GM21390 (cell line): ENCODE data around the gene DPH7.
"Not testable (repeated sequence)": the region's sequence is repeated elsewhere in the genome, so short reads cannot be mapped to it uniquely, and the experiment has no call there.

Source experiments
- ATAC-seq: cut with Tn5 transposase; IDR thresholded peaks from one replicate; pipeline ENCODE4 v1.9.1; 2021; ENCODE audit not compliant: unreplicated experiment

Gene DPH7

DNA sequence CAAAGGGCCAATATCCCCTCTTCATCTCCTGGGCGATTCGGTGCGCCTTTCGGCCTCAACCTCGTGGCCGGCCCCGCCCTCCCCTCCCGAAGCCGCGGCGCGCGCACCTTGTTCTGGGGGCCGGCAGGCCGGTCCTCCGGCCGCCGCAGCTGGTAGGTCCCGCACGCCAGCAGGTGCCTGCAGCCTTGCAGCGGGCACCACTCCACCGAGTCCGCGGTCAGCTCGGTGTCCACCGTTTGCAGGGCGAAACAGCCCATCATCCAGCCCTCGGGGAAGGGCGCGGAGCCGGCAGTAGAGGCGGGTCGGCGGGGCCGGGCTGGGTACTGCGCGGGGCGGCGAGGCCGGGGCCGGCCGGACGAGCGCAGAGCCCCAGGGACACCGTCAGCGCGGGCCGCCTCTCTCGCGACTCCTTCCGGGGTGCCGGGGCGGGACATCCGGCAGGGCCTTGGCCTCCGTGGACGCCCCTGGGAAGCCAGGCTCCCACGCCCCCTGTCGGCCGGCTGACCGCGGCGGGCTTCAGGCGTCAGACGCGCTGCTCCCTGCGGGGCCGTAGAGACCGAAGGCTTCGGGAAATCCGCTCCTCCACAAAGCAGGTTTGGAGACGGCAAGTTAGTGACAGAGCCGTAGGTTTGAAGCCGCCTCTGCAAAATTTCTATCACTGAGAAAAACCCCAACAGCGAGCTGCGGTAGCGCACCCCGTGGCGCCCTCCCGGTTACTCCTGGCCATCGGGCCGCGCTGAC is at the start of gene DPH7:
TSS of gene DPH7 (minus strand) at position 408 of the 741 bp plus-strand sequence. CDS start at position 260, 148 bp downstream.
- peak; percentile 92 for ATAC-seq

DNA sequence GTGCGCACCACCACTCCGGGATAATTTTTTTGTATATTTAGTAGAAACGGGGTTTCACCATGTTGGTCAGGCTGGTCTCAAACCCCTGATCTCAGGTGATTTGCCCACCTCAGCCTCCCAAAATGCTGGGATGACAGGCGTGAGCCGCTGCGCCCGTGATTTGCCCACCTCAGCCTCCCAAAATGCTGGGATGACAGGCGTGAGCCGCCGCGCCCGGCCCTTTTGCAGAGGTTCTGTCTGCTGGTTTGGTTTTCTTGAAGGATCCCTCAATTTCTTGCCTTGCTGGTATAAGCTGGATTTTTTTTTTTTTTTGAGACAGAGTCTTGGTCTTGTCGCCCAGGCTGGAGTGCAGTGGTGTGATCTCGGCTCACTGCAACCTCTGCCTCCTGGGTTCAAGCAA is 48.7 kb upstream of the DPH7 start:
- ATAC-seq, result not testable (repeated sequence)

DNA sequence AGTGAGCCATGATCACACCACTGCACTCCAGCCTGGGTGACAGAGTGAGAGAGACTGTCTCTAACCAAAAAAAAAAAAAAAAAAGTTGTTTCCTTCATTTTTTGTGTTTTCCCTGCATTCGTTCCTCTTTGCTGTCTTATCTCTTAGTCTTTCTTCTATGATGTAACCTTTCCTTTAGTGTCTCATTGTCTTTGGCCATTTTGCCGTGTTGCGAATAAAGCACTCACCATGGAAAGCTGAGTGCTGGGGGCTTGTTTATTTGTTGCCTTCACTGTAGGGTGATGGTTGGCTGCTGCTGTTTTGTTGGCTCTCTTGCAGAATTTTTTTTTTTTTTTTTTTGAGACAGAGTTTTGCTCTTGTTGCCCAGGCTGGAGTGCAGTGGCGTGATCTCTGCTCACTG is 47.7 kb upstream of the DPH7 start:
- ATAC-seq, result no peak

DNA sequence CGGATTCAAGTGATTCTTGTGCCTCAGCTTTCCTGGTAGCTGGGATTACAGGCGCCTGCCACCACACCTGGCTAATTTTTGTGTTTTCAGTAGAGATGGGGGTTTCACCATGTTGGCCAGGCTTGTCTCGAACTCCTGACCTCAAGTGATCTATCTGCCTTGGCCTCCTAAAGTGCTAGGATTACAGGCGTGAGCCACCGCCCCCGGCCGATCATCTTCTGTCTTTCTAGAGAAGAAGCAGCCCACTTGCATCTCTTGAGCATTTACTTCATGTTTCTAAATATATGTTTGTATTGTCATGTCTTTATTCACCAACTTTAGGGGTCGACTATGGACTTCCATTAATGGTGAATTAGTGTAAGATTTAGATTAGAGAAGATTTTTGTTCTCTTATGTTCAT is 43.5 kb upstream of the DPH7 start:
- ATAC-seq, result not testable (repeated sequence)

DNA sequence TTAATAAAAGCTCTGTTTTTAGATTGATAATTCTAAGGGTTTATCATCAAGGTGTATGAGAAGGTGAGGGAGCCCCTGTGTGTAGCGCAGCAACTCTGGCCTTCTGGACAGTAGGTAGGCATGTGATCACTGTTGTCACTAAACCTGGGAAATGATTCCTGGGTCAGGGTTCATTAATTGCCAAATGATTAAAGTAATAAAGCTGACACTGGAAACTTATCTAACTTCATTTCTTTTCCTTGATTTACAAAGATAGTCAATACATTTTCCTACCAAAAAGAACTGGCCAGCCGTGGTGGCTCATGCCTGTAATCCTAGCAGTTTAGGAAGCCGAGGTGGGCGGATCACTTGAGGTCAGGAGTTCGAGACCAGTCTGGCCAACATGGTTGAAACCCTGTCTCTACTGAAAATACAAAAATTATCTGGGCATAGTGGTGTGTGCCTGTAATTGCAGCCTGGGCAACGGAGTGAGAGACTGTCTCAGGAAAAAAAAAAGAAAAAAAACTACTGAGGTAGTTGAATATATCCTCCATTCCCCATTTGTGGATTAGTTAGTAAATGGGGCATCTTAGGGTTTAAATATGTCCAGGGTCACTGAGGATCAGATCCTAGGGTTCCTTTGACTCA is 42.5 kb upstream of the DPH7 start:
- ATAC-seq, result no peak

DNA sequence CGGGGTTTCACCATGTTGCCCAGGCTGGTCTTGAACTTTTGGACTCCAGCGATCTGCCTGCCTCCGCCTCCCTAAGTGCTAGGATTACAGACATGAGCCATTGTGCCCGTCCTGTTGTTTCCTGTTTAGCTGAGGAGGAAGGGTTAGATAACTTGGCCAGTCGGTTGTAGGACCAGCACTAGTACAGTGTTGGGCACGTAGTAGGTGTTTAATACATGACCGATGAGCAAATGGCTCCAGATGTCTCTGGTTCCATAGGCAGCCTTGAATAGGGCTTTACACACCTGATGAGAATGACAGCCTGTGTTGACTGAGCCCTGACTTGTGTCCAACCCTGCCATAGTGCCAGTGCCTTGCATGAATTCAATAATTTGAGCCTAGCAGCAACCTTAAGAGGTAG is 41.9 kb upstream of the DPH7 start:
- no peak for ATAC-seq

DNA sequence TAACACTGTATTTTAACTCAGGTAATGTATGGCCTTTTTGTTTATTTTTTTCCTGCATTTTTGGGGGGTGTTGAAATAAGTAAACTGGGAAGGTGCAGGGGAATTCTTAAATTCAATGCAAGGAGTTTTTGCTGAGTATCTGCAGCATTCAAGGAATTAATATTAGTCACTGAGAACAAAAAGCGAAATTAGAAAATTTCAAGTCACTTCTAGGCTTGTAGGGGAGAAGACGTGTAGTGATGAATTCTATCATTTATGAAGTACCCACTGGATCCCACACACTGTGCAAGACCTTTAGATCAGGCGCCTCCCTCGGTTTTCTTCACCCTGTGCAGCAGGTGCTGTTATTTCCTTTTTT is 41.3 kb upstream of the DPH7 start:
- no peak for ATAC-seq

DNA sequence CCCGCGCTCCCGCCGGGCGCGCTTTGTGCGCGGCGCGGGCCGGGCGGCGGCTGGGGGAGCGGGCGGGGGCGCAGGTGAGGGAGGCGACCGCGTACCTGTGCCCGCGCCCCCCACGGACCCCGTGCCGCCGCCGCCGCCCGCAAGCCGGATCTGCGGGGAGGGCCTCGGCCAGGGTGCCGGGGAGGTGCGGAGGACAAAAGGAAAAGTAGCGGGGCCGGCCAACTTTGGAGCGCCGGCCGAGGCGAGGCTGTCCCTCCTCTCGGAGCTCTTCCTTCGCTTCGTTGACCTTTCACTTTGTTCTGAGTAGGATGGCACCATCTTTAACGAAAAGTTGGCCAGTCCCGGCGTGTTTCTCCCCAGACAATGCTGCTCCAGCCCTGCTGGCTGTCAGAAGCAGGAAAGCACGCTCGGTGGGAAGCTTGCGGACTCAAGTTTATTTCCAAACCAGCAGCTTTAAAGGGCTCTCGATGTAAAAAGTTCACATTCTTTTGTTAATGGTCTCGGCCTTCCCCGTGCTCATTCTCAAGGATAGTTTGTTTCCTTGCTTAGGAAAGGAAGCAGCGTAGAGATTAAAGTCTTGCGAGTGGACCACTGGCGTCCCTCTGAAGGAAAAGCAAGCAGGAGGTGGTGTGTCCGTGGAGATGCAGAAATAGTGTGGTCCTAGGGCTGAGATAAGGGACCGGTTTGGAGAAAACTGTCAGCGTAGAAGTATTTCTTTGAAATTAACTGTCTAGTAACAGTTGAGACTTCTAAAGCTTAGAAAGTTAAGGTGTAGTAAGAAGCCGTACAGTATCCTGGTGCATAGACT is 40.7 kb upstream of the DPH7 start:
- peak; percentile 15 for ATAC-seq

DNA sequence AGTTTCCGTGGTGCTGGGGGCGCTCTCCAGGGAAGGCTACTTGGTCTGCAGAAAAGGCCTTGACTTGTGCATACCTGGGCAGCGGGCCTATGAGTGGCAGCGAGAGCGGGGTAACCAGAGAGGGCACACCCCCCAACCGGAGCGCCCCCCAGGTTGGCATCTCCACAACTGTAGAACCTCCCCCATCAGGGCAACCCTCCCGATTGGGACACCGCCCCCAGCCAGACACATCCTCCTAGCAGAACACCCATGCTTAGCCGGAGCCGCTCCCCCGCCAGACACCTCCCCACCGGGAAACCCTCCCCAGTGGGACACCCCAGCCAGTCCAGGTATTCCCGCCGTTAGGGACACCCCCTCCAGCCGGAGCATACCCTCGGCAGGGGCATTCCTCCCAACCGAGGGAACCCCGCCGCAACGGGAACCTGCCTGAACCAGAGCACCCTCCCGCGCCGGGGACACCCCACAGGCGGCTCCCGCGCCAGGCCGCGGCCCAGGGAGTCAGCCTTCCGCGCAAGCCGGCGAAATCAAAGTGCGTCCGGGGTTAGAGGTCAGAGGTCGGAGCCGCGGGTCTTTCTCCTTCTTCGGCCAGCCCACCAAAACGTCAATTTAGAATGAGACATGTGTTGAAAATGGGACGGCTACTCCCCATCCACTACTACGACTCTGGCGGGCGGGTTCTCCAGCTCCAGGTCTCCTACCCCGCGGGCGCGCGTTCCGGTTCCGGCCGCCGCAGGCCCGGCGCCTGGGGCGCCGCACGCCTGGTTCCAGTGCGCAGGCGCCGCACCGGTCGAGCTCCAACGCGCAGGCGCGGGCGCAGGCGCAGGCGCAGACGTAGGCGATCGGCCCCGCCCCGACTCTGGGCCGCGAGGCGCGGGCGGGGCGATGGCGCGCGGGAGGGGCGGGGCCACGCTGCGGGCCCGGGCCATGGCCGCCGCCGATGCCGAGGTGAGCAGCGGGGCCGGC is 39.7 kb upstream of the DPH7 start, which contains the start of gene EHMT1:
TSS of gene EHMT1 (plus strand) at position 901 of the 963 bp plus-strand sequence. CDS start at position 925, 24 bp downstream.
- ATAC-seq, result peak; percentile 65

DNA sequence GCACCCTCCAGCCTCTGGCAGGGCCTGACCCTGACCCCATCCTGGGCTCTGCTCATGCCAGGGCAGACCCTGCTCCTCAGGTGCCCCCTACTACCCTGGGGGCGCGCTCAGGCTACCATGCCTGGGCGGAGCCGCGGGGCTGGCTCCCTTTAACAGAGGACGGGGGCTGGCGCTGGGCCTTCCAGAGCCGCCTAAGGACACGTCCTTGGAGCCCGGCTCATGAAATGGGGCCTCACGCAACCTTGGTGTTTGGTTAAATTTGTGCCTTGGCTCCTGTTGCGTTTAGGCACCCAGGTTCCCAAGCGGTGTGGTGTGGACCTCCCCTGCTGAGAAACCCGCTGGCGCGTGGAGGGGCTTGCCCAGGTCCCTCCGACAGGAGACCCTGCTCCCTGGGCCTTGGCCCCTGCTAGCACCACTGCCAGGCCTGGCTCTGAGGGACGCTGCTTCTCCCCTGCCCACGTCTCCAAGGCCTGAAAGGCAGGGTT is 36.7 kb upstream of the DPH7 start:
- ATAC-seq, result no peak

DNA sequence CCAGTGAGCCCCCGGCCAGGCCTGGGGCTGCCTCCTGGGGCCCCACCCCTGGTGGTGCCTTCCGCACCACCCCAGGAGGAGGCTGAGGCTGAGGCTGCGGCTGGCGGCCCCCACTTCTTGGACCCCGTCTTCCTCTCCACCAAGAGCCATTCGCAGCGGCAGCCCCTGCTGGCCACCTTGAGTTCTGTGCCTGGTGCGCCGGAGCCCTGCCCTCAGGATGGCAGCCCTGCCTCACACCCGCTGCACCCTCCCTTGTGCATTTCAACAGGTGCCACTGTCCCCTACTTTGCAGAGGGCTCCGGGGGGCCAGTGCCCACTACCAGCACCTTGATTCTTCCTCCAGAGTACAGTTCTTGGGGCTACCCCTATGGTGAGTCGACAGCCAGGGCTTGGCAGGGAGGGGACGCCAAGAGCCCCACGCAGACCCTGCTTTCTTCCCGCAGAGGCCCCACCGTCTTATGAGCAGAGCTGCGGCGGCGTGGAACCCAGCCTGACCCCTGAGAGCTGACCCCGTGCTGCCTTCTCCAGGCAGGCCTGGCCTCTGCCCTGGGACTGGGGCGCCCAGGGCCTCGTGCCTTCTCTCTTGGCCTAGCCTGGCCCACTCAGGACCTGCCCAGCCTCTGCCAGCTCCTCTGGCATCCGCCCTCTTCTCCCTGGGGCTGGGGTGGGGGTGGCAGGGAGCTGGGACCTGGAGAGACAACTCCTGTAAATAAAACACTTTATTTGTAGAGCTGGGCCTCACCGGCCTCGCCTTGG is 36.1 kb upstream of the DPH7 start:
- no peak for ATAC-seq

DNA sequence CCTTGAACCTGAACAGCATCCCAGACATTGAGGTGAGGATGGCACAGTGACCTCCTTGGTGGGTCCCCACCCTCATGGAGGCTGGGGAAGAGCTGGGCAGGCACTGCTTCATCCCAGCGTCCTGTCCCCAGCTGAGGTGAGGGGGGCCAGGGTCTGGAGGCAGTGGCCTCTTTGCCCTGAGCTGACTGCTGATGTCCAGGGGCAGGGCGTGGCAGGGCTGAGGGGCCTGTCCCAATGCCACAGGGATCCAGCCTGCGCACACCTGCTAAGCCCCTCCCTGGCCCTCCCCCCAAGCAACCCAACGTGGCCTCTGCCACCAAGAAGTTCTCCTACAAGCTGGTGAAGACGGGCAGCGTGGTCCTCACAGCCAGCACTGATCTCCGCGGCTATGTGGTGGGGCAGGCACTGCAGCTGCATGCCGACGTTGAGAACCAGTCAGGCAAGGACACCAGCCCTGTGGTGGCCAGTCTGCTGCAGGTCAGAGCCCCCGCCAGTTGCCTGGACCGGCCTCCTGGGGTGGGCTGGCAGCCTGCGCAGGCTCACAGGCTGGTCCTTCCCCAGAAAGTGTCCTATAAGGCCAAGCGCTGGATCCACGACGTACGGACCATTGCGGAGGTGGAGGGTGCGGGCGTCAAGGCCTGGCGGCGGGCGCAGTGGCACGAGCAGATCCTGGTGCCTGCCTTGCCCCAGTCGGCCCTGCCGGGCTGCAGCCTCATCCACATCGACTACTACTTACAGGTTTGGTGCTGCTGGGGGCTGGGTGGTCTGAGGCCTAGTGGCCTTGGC is 35.2 kb upstream of the DPH7 start:
- no peak for ATAC-seq

DNA sequence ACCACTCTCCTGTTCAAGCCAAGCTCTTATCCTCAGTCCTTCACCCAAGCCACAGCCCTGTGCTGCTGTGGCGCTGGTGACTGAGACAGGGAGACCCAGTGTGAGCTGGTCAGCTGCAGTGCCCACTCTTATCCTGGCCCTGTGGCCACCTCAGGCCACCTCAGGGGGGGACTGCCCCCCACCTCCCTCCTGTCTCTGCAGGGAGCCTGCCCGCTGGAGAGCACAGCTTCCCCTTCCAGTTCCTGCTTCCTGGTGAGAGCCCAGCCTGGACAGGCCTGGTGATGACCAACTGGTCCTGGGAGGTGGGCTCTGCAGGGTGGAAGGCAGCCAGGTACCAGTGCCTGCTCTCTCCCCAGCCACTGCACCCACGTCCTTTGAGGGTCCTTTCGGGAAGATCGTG is 34.5 kb upstream of the DPH7 start:
- ATAC-seq, result no peak

DNA sequence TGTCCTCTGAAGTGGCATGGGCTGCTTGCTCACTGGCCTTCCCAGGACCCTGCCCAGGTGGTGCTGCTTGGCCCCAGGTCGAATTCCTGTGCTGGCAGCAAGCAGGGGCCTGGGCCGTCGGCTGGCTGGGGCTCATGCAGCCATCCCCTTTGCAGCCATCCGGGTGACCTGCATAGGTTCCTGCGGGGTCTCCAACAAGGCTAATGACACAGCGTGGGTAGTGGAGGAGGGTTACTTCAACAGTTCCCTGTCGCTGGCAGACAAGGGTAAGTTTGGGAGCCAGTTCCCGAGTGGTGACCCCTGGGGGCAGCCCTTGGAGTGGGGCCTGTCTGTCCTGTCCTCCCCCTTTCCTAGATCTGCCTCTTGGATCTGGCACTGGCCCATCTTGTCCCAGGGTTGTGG is 34.0 kb upstream of the DPH7 start:
- ATAC-seq, result no peak

DNA sequence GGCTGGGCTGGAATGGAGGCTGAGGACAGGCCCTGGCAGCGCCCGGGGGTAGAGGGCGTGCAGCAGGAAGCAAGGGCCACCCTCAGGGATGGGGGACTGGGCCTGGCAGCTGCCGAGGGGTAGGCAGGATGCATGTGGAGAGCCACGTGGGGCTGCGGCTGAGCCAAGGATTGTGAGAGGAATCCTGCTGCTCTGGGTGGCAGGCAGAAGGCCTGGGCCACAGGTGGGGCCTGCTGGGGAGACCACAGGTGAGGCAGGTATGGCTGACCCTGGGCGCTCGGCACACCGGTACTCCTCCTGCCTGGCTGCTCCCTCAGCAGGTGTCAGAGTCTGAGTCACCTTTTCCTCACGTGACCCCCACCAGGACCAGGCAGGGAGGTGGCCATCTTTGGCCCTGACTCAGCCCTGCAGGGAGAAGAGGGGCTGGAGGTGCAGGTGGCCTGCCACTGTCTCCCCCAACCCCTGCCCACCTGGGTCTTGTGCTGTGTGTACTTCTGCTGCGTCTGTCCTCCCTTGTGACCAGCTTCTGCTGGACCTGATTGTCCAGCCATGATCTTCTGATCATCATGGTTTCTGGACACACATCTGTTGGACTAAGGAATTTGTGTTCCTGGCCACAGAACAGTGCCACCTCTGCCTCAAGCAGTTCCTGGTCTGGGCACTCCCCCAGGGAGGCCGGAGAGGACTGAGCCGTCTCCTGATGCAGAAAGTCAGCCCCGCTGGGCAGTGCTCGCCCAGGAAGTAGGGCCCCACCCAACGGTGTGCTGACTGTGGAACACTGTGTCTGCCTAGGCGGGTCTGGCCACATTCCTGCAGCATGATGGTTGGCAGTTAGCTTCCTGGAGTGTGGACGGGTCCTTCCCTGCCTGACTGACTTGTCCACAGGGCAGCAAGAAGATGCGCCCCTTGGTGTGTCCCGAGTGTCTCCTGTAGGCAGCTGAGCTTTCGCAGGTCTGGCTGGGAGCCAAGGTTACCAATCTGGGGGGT is 33.2 kb upstream of the DPH7 start:
- ATAC-seq, result no peak

DNA sequence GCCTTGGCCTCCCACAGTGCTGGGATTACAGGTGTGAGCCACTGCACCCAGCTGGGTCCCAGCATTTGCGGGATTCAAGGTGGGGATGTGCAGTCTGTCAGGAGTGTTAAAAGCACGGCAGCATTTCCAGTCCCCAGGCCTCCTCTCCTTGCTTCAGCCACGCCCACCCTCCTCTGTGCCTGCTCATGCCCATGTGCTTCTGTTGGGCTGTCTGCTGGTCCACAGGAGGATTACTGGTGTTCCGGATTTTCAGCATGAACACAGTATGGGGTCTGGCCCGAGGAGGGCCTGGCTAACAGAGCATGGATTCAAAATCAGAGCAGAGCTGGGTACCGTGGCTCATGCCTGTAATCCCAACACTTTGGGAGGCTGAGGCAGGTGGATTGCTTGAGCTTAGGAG is 32.2 kb upstream of the DPH7 start:
- ATAC-seq, result no peak

DNA sequence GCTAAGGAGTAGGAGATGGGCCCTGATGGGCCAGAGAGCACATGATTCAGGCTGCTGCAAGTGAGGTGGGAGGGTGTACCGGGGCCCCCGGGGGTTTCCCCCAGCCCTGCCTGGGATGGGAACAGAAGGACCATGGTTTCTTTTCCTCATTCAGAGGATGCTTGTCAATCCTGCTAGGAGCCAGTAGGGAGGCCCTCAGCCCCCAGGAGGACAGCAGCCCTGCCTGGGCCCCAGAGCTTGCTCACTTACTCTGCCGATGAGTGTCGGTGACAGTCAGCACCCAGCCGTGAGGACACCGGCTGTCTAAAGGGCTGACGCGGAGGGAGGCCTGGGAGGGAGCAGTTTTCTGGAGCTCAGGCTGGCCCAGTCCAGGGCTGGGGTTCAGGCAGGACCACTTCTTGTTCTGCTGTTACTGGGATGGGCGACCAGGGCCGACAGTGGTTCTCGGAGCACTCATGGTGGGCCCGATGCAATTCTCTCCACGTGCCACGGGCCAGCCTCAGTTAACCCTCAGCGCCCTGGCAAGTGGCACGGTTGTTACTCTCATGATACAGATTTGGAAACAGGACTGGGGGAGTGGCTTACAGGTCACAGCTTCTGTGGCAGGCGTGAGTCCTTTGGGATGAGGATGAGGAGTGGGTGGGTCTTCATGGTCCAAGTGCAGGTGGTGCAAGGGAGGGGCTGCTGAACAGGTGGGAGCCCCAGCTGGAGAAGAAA is 28.6 kb upstream of the DPH7 start:
- no peak for ATAC-seq
